Esophagus squamous epithelium (tissue), 5 donors: ENCODE data around the gene CFC1. TPM values are rescaled to one million over a fixed set of nuclear protein-coding genes. Genes with fewer than 3 reads are reported as not detected.
"Not testable (repeated sequence)": the region's sequence is repeated elsewhere in the genome, so short reads cannot be mapped to it uniquely, and the experiment has no call there.

Experiments used
- DNase-seq: peaks from one replicate; lab custom pipeline; 2025; lab: John Stamatoyannopoulos, UW
- H3K27ac ChIP-seq, 4 donors: fragments of 200-600 bp; sonication (generic); one replicate each; pipeline ENCODE4 v1.5.1; 2016 to 2019; ENCODE audit warnings: mild to moderate bottlenecking in 1 of 4
- H3K27me3 ChIP-seq, 4 donors: fragments of 200-600 bp; sonication (generic); 1 replicate in 3 of 4; 2 replicates in 1 of 4; pipeline versions ENCODE4 v1.5.1 to v1.6.0; 2017 to 2021; ENCODE audit warnings: antibody characterized with exemption in 1 of 4
- H3K36me3 ChIP-seq, 3 donors: fragments of 200-600 bp; sonication (generic); one replicate each; pipeline ENCODE4 v1.5.1; 2016 to 2019
- H3K4me1 ChIP-seq, 3 donors: fragments of 200-600 bp; sonication (generic); one replicate each; pipeline ENCODE4 v1.5.1; 2017 to 2019
- H3K4me3 ChIP-seq, 4 donors: fragments of 200-600 bp; sonication (generic); 1 replicate in 3 of 4; 2 replicates in 1 of 4; pipeline ENCODE4 v1.5.1; 2016 to 2019; ENCODE audit warnings: mild to moderate bottlenecking in 2 of 4, moderate library complexity in 1 of 4
- H3K9me3 ChIP-seq, 3 donors: fragments of 200-600 bp; sonication (generic); one replicate each; pipeline ENCODE4 v1.5.1; 2016 to 2019
- WGBS, 2 donors: methylation state at CpG; one replicate each; pipeline ENCODE4 v1.1.5; 2018; 5-methylcytosine and 5-hydroxymethylcytosine counted together
- intact Hi-C: fragments of 100-400 bp; cut with DNase I; formaldehyde crosslinking; loops from one replicate; pipeline ENCODE4 v1.15.0; 2022
- total RNA-seq, 4 donors: library from RNA; depleted of rRNA; stranded (reverse); fragments of >200 nt; gene quantifications; one replicate each; pipeline ENCODE4 v1.1.0, GENCODE V29; 2016
- donor health status: DM: yes; HTN: yes; CAD: no.

CFC1 gene
- total RNA-seq, 4 donors from 2014 or later: not detected

DNA sequence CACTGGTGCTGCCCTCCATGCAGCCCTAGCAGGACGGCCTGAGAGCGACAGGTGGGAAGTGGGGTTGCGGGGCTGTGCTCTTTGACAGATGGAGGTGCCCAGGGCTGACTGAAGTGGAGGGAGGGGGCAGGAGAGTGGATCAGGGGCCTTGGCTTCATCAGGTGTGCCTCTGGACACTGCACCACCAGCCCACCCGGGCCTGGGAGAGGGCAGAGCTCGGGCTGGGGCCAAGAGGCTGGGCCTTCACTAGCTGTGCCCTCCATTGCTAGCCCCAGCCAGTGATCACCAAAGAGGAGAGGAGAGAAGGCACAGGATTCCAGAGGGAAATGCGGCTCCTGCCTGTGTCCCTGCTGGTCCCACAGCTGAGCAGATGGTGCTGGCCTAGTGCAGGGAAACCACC is 2.6 kb downstream of the CFC1 start:
- 60 to 76% methylated on average over 1 to 2 of the region's 6 CpGs for WGBS, 2 donors
- H3K9me3 ChIP-seq, H3K36me3 ChIP-seq, H3K27me3 ChIP-seq, H3K27ac ChIP-seq, H3K4me1 ChIP-seq, intact Hi-C loops, H3K4me3 ChIP-seq, DNase-seq: not testable (repeated sequence)

DNA sequence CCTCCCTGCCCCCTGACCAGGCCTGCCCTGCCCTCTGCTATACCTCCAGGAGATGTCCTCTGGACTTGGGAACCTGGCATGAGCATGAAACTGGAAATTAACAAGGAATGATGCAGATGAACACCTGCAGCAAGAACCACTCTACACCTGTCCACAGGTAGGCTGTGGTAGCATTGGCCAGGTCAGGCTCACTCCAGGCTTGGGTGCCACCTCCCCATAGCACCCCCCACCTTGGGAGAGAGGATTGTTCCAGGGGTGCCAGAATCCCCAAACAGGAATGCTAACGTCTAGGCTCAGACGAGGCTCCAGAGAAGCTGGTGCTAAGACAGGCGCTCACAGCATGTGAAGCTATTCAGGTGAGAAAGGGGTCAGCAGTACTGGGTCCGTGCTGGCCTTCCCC is 5.4 kb downstream of the CFC1 start:
- H3K27ac ChIP-seq, H3K27me3 ChIP-seq, H3K4me3 ChIP-seq, H3K4me1 ChIP-seq, H3K9me3 ChIP-seq, DNase-seq, intact Hi-C loops, H3K36me3 ChIP-seq: not testable (repeated sequence)
- 60% methylated on average over 1 of the region's 4 CpGs; no CpG with 5 or more reads in 1 of the 2 donors for WGBS, 2 donors

DNA sequence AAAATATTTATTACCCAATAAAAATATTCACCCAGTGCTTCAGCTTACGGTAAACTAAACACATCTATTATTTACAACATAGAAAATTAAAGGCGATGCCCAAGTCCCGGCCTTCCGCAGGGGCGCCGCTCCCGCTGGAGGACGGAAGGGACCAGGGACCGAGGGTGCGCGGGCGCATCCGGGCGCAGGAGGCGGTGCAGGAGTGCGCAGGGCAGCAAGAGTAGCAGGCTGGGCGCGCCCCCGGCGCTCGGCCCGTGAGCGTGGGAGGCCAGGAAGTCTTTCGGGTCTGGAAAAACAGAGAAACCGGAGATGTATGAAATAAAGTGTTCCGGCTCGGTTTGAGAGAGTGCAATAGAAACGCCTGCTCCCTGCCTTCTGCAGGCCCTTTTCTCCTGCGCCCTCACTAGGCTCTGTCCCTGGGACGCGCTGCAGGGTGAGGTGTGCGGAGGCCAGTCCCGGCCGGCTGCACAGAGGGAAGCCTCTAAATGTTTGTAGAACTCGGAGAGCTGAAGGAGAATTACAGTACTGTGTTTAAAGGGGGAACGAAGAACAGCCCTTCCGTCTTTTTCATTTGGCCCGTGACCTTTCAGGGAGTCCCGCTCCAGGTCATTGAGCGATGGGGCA is 6.5 kb downstream of the CFC1 start:
- DNase-seq, H3K9me3 ChIP-seq, H3K4me3 ChIP-seq, H3K4me1 ChIP-seq, H3K27ac ChIP-seq, H3K36me3 ChIP-seq, intact Hi-C loops, H3K27me3 ChIP-seq: not testable (repeated sequence)
- WGBS, 2 donors: 26 to 68% methylated on average over 5 to 9 of the region's 40 CpGs

DNA sequence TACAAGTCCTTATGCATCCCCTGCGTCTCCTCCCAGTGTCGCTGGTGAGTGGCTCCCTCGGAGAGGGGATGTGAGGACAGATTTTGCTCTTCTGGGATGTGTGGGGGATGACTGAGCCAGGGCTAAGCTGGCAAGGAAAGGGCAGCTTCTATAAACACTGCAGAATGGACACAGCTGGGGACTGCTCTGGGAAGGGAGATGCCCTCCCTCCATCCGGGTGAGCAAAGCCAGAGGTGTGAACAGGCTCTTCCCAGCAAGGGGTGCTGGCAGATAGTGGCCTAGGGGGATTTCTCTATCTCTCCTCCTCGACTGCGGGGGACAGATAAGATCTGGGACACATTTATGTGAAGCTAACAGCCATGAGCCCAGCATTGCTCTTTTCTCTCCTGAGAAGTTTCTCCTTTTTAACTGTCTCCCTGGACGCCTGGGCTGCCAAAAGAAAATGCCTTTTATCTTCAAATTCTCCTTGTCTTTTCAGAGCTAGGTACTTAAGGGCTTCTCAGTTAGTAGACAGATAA is 8.5 kb downstream of the CFC1 start:
- DNase-seq, H3K4me3 ChIP-seq, H3K27ac ChIP-seq, H3K4me1 ChIP-seq, H3K27me3 ChIP-seq, intact Hi-C loops, H3K9me3 ChIP-seq, H3K36me3 ChIP-seq: not testable (repeated sequence)
- WGBS, 2 donors: 7 to 23% methylated on average over 2 to 6 of the region's 7 CpGs

DNA sequence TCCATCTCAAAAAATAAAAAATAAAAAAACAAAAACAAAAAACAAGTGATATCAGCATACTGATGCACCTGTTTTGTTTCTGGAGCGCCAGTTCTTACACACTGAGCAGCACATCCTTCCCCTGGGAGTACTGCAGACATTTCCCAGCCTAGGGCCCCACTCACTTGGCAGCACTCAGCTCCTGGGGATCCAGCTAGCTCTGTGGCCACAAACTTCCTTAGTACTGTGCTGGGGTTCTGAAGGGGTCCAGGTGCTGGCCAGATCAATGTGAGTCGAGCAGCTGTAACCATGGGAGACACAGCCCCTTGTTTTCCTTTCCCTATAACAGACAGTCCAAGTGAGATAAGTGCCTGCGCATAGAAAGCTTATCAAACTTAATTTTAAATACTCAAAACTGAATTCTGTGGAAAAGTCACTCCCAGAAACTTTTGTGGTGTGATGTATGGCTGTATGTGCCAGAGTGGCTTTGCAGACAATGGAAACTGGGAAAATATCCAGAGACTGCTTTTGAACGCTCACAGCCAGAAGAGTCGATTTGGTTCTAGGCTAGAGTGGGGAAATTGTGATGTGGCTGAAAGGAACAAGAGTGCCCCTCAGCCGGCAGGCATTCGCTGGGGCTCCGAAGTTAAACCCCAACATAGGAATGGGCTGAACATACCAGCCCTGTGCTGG is 9.1 kb downstream of the CFC1 start:
- H3K27me3 ChIP-seq, H3K27ac ChIP-seq, DNase-seq, intact Hi-C loops, H3K9me3 ChIP-seq, H3K4me1 ChIP-seq, H3K36me3 ChIP-seq, H3K4me3 ChIP-seq: not testable (repeated sequence)
- 15 to 20% methylated on average over 5 of the region's 8 CpGs for WGBS, 2 donors

DNA sequence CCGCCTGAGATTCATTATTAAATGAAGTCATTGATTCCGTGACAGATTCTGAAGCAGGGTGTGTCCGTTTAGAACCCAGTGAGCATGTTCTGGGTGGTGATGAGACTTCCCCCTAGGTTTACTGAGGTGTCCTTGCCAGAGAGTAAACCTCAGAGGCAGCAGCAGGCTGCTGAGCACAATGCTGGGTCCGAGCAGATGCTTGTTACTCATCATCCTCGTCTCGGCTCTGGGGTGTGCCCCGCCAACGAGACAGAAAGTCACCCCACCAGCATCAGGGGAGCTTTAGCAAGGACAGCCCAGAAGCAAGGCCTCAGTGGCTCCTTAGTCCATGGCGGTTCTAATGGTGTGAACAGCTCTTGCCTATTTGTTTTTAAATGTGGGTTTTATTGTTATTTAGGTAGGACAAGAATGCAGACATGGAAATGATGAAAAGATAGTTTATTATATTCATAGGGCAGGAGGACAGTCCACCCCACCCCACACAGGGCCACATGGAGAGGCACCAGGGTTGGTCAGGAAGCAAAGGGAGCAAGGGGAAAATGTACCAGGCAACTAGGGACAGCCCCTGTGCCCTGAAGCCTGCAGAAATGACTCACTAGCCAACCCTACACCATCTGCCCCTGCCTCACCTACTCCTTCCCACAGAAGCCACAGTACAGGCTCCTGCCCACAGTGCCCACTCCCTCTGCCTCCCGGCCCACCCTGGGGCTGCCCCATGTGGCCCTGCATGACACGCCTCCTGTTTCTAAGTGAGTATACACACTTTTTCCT is 10.5 kb downstream of the CFC1 start:
- H3K27me3 ChIP-seq, H3K9me3 ChIP-seq, DNase-seq, intact Hi-C loops, H3K4me1 ChIP-seq, H3K36me3 ChIP-seq, H3K27ac ChIP-seq, H3K4me3 ChIP-seq: not testable (repeated sequence)
- no CpG with 5 or more reads among the region's 11 CpGs for WGBS, 2 donors

DNA sequence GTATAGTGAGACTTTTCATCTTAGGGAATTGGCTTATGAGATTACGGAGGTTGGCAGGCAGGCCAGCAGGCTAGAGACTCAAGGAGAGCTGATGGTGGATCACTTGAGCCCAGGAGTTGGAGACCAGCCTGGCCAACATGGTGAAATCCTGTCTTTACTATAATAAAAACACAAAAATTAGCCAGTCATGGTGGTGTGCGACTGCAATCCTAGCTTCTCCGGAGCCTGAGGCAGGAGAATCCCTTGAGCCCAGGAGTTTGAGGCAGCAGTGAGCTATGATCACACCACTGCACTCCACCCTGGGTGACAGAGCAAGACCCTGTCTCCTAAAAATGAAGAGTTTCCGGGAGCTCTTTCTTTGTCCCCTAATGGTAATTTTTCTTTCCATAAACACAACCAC is 14.6 kb downstream of the CFC1 start:
- not testable (repeated sequence) for DNase-seq

DNA sequence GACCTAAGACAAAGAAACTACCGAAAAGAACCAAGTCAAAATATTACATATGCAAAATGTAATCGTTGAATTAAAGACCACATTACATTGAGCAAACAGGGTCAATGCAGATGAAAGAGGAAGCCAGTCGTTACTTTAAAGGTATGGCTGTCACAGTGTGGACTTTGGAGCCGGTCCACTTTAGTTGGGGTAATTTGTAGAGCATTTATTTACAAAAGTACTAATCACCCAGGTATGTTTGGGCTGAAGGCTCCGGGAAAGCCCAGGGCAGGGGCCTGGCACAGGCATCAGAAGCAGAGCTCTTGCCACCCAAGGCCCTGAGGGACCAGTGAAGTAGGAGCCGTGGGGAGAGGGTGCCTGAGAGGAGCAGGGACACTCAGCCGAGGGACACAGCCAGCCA is 15.8 kb downstream of the CFC1 start:
- H3K27ac ChIP-seq, H3K27me3 ChIP-seq, H3K9me3 ChIP-seq, DNase-seq, H3K4me3 ChIP-seq, H3K4me1 ChIP-seq, H3K36me3 ChIP-seq, intact Hi-C loops: not testable (repeated sequence)
- 53 to 71% methylated on average over 3 of the region's 7 CpGs for WGBS, 2 donors

More for the DNA sequence above, 14.6 kb downstream of the CFC1 start:
- H3K9me3 ChIP-seq, H3K27me3 ChIP-seq, intact Hi-C loops, H3K4me3 ChIP-seq, H3K4me1 ChIP-seq, H3K36me3 ChIP-seq, H3K27ac ChIP-seq: not testable (repeated sequence)
- WGBS, 2 donors: 100% methylated on average over 2 of the region's 4 CpGs; no CpG with 5 or more reads in 1 of the 2 donors

DNA sequence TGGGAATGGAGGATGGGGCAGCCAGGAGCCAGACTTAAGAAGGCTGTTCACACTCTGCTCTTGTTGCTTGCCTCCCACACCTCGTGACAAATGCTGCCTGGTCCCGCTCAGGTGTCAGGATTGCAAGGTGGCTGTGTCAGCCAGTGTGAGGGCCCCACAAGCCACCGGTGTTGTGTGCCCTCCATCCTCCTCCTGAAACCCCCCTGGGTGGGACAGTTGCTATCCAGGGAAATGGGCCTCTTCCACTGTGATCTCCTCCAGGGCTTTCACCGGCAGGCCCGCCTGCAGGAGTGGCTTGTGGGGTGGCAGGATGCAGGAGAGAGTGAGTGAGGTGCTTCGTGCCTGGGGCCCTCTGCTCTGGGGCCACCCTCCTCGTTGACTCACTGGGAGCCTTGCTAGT is 16.4 kb downstream of the CFC1 start:
- H3K27me3 ChIP-seq, H3K9me3 ChIP-seq, intact Hi-C loops, H3K36me3 ChIP-seq, H3K27ac ChIP-seq, H3K4me1 ChIP-seq, H3K4me3 ChIP-seq, DNase-seq: not testable (repeated sequence)
- no CpG with 5 or more reads among the region's 7 CpGs for WGBS, 2 donors

DNA sequence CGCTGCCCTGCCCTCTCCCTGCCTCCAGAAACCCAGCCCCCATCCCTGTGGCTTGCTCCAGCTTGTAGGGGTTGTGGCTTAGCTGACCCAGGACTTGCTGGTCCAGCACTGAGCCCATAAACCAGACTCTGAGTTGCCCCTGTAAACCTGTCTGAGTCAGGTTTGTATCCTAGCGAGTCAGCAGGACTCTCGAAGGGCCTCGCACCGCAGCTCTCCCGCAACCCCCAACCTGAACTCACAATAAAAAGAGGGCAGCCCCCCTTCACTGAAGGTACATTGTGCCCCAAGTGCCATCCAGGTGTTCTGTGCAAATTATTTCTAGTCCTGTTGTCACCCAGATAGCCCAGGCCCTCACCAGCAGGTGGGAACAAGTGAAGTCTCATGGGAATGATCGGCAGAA is 17.9 kb downstream of the CFC1 start:
- DNase-seq, H3K4me3 ChIP-seq, H3K36me3 ChIP-seq, H3K9me3 ChIP-seq, H3K4me1 ChIP-seq, H3K27me3 ChIP-seq, intact Hi-C loops, H3K27ac ChIP-seq: not testable (repeated sequence)
- no CpG with 5 or more reads among the region's 7 CpGs for WGBS, 2 donors

DNA sequence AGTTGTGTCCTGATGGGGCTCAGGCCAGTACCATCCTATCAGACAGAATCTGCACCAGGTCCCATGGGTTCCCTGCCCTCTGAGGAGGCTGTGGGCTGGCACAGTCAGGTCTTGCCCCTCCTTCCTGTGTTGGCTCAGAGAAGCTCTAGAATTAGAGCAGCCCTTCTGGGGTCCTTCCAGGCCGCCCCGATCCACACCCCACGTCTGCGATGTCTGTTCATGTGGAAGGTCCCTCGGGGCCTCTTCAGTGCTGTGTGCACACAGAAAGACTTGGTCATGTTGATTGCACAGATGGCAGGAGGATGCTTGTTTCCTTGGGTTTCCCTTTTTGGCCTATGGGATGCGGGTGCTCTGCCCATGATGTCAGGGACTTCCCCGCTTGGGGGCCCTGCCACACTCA is 20.3 kb downstream of the CFC1 start:
- WGBS, 2 donors: 73% methylated on average over 4 of the region's 7 CpGs; no CpG with 5 or more reads in 1 of the 2 donors
- H3K4me1 ChIP-seq, H3K36me3 ChIP-seq, H3K4me3 ChIP-seq, H3K27ac ChIP-seq, H3K9me3 ChIP-seq, intact Hi-C loops, H3K27me3 ChIP-seq, DNase-seq: not testable (repeated sequence)

DNA sequence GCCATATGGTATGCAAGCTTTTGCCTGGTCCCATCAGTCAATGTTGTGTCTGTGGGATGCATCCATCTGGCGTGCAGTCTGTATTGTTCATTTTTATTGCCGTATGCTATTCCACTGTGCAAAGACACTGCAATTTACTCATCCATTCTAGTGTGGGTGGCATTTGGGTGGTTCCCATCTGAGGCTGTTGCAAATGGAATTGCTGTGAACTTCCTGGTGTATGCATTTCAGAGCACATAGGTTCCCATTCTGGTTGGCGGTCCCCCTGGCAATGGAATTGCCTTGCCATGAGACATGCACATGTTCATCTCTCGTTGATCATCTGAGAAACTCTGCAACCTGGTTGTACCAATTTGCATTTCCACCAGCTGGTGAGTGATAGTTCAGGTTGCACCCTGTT is 21.8 kb downstream of the CFC1 start:
- H3K36me3 ChIP-seq, intact Hi-C loops, H3K4me3 ChIP-seq, H3K27me3 ChIP-seq, H3K27ac ChIP-seq, DNase-seq, H3K4me1 ChIP-seq, H3K9me3 ChIP-seq: not testable (repeated sequence)
- WGBS, 2 donors: no CpG with 5 or more reads among the region's 4 CpGs
